SH-SY5Y (cell line): ENCODE results near the gene ZNF783.

Experiments used
- GATA2 ChIP-seq: IDR thresholded peaks from 2 replicates; pipeline ENCODE4 v1.6.1; 2011; ENCODE audit warnings: mild to moderate bottlenecking, low read depth, low read length
- GATA3 ChIP-seq: IDR thresholded peaks from 2 replicates; pipeline ENCODE4 v1.6.1; 2011; ENCODE audit warnings: low read depth, mild to moderate bottlenecking, low read length, moderate library complexity

- TF ChIP-seq GATA3 (no peak), GATA2 (no peak)
Observed at GRCh38 chr7:149294634-149295480, 32.9 kb downstream of the ZNF783 start.
